H9 (cell line): ENCODE measurements around the gene SRPK3. TPM values are rescaled to one million over a fixed set of nuclear protein-coding genes. Genes with fewer than 3 reads are reported as not detected.
"Not testable (repeated sequence)": the region's sequence is repeated elsewhere in the genome, so short reads cannot be mapped to it uniquely, and the experiment has no call there.

Source experiments
- DNase-seq: peaks from one replicate; pipeline ENCODE4 v3.0.0-alpha.2; 2017
- H2AFZ ChIP-seq: one replicate; pipeline ENCODE4 v1.6.1; 2013; ENCODE audit warnings: mild to moderate bottlenecking, low read length, control low read depth, moderate library complexity
- H2AK5ac ChIP-seq: 2 replicates; pipeline ENCODE4 v1.6.1; 2013; ENCODE audit warnings: low read length, control low read depth, mixed read lengths; ENCODE audit not compliant: insufficient read length
- H2BK120ac ChIP-seq: one replicate; pipeline ENCODE4 v1.6.1; 2013; ENCODE audit warnings: low read depth, mild to moderate bottlenecking, low read length, control low read depth, inconsistent platforms; ENCODE audit not compliant: poor library complexity, severe bottlenecking
- H2BK12ac ChIP-seq: 2 replicates; pipeline ENCODE4 v1.6.1; 2013; ENCODE audit warnings: low read length, control low read depth, mixed read lengths, low read depth; ENCODE audit not compliant: insufficient read length
- H2BK15ac ChIP-seq: 2 replicates; pipeline ENCODE4 v1.6.1; 2013; ENCODE audit warnings: low read depth, low read length, control low read depth
- H2BK20ac ChIP-seq: one replicate; pipeline ENCODE4 v1.6.1; 2013; ENCODE audit warnings: low read depth, mild to moderate bottlenecking, low read length, control low read depth, inconsistent platforms; ENCODE audit not compliant: poor library complexity, severe bottlenecking
- H2BK5ac ChIP-seq: 2 replicates; pipeline ENCODE4 v1.6.1; 2013; ENCODE audit warnings: low read length, control low read depth, mixed read lengths; ENCODE audit not compliant: insufficient read length
- H3K14ac ChIP-seq: 2 replicates; pipeline ENCODE4 v1.6.1; 2013; ENCODE audit warnings: low read length, control low read depth; ENCODE audit not compliant: insufficient read depth
- H3K18ac ChIP-seq: 2 replicates; pipeline ENCODE4 v1.6.1; 2013; ENCODE audit warnings: low read depth, mild to moderate bottlenecking, mixed read lengths, low read length, control low read depth; ENCODE audit not compliant: insufficient read length
- H3K23ac ChIP-seq: 2 replicates; pipeline ENCODE4 v1.6.1; 2013; ENCODE audit warnings: low read length, control low read depth, mixed read lengths, low read depth; ENCODE audit not compliant: insufficient read length
- H3K23me2 ChIP-seq: 2 replicates; pipeline ENCODE4 v1.6.1; 2013; ENCODE audit warnings: low read depth, mild to moderate bottlenecking, mixed read lengths, low read length, control low read depth; ENCODE audit not compliant: insufficient read length, poor library complexity, severe bottlenecking
- H3K27ac ChIP-seq: 2 replicates; pipeline ENCODE4 v1.5.1; 2013; ENCODE audit warnings: low read length, control low read depth, mixed read lengths, low read depth; ENCODE audit not compliant: insufficient read length
- H3K27me3 ChIP-seq: 2 replicates; pipeline ENCODE4 v1.6.1; 2013; ENCODE audit warnings: low read length, control low read depth, inconsistent platforms; ENCODE audit not compliant: insufficient read depth
- H3K4ac ChIP-seq: 2 replicates; pipeline ENCODE4 v1.6.1; 2013; ENCODE audit warnings: low read depth, mild to moderate bottlenecking, control low read depth, inconsistent platforms, low read length, moderate library complexity
- H3K4me1 ChIP-seq: 2 replicates; pipeline ENCODE4 v1.6.1; 2013; ENCODE audit warnings: low read length, control low read depth, inconsistent platforms; ENCODE audit not compliant: insufficient read depth
- H3K4me2 ChIP-seq: 2 replicates; pipeline ENCODE4 v1.6.1; 2013; ENCODE audit warnings: low read length, control low read depth, mixed read lengths; ENCODE audit not compliant: insufficient read length, insufficient read depth
- H3K56ac ChIP-seq: 2 replicates; pipeline ENCODE4 v1.6.1; 2013; ENCODE audit warnings: low read depth, mild to moderate bottlenecking, mixed read lengths, low read length, control low read depth; ENCODE audit not compliant: insufficient read length
- H3K79me1 ChIP-seq: 2 replicates; pipeline ENCODE4 v1.6.1; 2013; ENCODE audit warnings: low read depth, mild to moderate bottlenecking, moderate library complexity, low read length, control low read depth, inconsistent platforms; ENCODE audit not compliant: insufficient read depth, poor library complexity, severe bottlenecking
- H3K79me2 ChIP-seq: 2 replicates; pipeline ENCODE4 v1.6.1; 2013; ENCODE audit warnings: low read length, control low read depth, inconsistent platforms; ENCODE audit not compliant: insufficient read depth
- H3K9ac ChIP-seq: 2 replicates; pipeline ENCODE4 v1.6.1; 2013; ENCODE audit warnings: low read length, control low read depth, mixed read lengths; ENCODE audit not compliant: insufficient read length; ENCODE audit errors: extremely low read depth
- H3K9me3 ChIP-seq: one replicate; pipeline ENCODE4 v1.6.1; 2013; ENCODE audit warnings: low read depth, low read length, inconsistent platforms; ENCODE audit not compliant: control insufficient read depth
- H3T11ph ChIP-seq: one replicate; pipeline ENCODE4 v1.6.1; 2013; ENCODE audit warnings: mild to moderate bottlenecking, low read length, control low read depth, inconsistent platforms
- H4K20me1 ChIP-seq: one replicate; pipeline ENCODE4 v1.6.1; 2013; ENCODE audit not compliant: control insufficient read depth, insufficient read length, insufficient read depth
- H4K5ac ChIP-seq: 2 replicates; pipeline ENCODE4 v1.6.1; 2013; ENCODE audit warnings: low read depth, mild to moderate bottlenecking, mixed read lengths, low read length, control low read depth; ENCODE audit not compliant: insufficient read length
- H4K8ac ChIP-seq: replicated peaks from 2 replicates; pipeline ENCODE4 v1.6.1; 2013; ENCODE audit warnings: low read length, control low read depth, mixed read lengths, low read depth; ENCODE audit not compliant: insufficient read length
- H4K91ac ChIP-seq: 2 replicates; pipeline ENCODE4 v1.6.1; 2013; ENCODE audit warnings: low read depth, mild to moderate bottlenecking, moderate library complexity, mixed read lengths, low read length, control low read depth; ENCODE audit not compliant: insufficient read length
- H3K27ac Mint-ChIP-seq, 3 experiments: 2 replicates in 2 of 3; 3 replicates in 1 of 3; pipeline ENCODE4 v1.8.0; 2020 to 2021; ENCODE audit warnings: mixed read lengths in 3 of 3, mild to moderate bottlenecking in 1 of 3, moderate library complexity in 1 of 3
- H3K27me3 Mint-ChIP-seq: 2 replicates; pipeline ENCODE4 v1.8.0; 2021; ENCODE audit warnings: low read depth, mild to moderate bottlenecking, moderate library complexity, mixed read lengths
- H3K36me3 Mint-ChIP-seq, 3 experiments: 2 replicates in 2 of 3; 3 replicates in 1 of 3; pipeline ENCODE4 v1.8.0; 2020 to 2021; ENCODE audit warnings: low read depth in 3 of 3, mixed read lengths in 3 of 3; ENCODE audit not compliant: insufficient read depth in 1 of 3
- H3K4me1 Mint-ChIP-seq, 2 experiments: 2 replicates each; pipeline ENCODE4 v1.8.0; 2020; ENCODE audit warnings: mixed read lengths in 2 of 2
- H3K4me3 Mint-ChIP-seq, 2 experiments: 2 replicates in 1 of 2; 3 replicates in 1 of 2; pipeline ENCODE4 v1.8.0; 2020 to 2021; ENCODE audit warnings: mild to moderate bottlenecking in 2 of 2, mixed read lengths in 2 of 2, moderate library complexity in 1 of 2
- H3K9me3 Mint-ChIP-seq, 2 experiments: 2 replicates in 1 of 2; 3 replicates in 1 of 2; pipeline ENCODE4 v1.8.0; 2020; ENCODE audit warnings: mild to moderate bottlenecking in 2 of 2, mixed read lengths in 2 of 2, moderate library complexity in 1 of 2
- CTCF ChIP-seq: fragments of 200-600 bp; sonication (generic); conservative IDR thresholded peaks from 3 replicates; pipeline ENCODE4 v1.8.0; 2021; ENCODE audit warnings: antibody characterized with exemption, mild to moderate bottlenecking
- WGBS: extraction: QIAGEN DNeasy Blood & Tissue Kit; methylation state at CpG from one replicate; pipeline ENCODE4 v1.1.7; 2013; ENCODE audit warnings: missing lambda C conversion rate, low lambda C conversion rate, mixed read lengths; ENCODE audit not compliant: insufficient read length; ENCODE audit errors: extremely low coverage; 5-methylcytosine and 5-hydroxymethylcytosine counted together
- total RNA-seq: library from RNA; stranded (reverse); gene quantifications from 2 replicates; pipeline ENCODE4 v1.2.1, GENCODE V29; 2021

Gene SRPK3
- total RNA-seq, 1 experiment from 2014 or later = not detected

GRCh38 chrX:153744210-153745066 is 36.4 kb upstream of the SRPK3 start:
- H2AFZ ChIP-seq = no peak overlapping the region
- no peak overlapping the region for H4K5ac ChIP-seq
- H3K27me3 Mint-ChIP-seq = peaks cover 10% of the 10 kb centered on the region
- peak; percentile 76 for DNase-seq
- H3K27me3 ChIP-seq = no peaks in the 10 kb centered on the region
- H4K91ac ChIP-seq = no peak overlapping the region
- no peak overlapping the region for H2BK15ac ChIP-seq
- peaks cover under 1% of the 10 kb centered on the region for H3K9me3 ChIP-seq
- no peak overlapping the region for H3K4ac ChIP-seq
- H3K23ac ChIP-seq = no peak overlapping the region
- H2BK20ac ChIP-seq = no peak overlapping the region
- H3K18ac ChIP-seq = no peak overlapping the region
- H3K4me3 Mint-ChIP-seq = peak overlapping the region; percentile 59 to 76
- H3K4me1 ChIP-seq = no peaks in the 10 kb centered on the region
- H4K20me1 ChIP-seq = no peaks in the 10 kb centered on the region
- H3K9ac ChIP-seq = no peak overlapping the region
- peak overlapping the region; percentile 73 for H3K4me2 ChIP-seq
- H3K36me3 Mint-ChIP-seq = peaks cover 1 to 8% (median 4%) of the 10 kb centered on the region in 3 experiments; a peak in 4 of 7 replicates
- no peak overlapping the region for H2AK5ac ChIP-seq
- no peak overlapping the region for H2BK5ac ChIP-seq
- H2BK120ac ChIP-seq = no peak overlapping the region
- H3K79me2 ChIP-seq = no peaks in the 10 kb centered on the region
- no peak overlapping the region for H3T11ph ChIP-seq
- no peak overlapping the region for H3K27ac ChIP-seq
- WGBS = no CpG with 5 or more reads among the region's 38 CpGs
- H3K56ac ChIP-seq = no peak overlapping the region
- H3K14ac ChIP-seq = no peak overlapping the region
- no peak overlapping the region for H2BK12ac ChIP-seq
- H4K8ac ChIP-seq = no peak overlapping the region
- no peak overlapping the region for H3K27ac Mint-ChIP-seq
- peaks cover 57 to 78% of the 10 kb centered on the region in 2 experiments for H3K9me3 Mint-ChIP-seq
- no peaks in the 10 kb centered on the region for H3K79me1 ChIP-seq
- peaks cover 7% of the 10 kb centered on the region for H3K23me2 ChIP-seq
- peak; percentile 59 for TF ChIP-seq CTCF
- peaks cover 0 to 4% of the 10 kb centered on the region in 2 experiments; a peak in 2 of 4 replicates for H3K4me1 Mint-ChIP-seq

- H3T11ph ChIP-seq, H3K56ac ChIP-seq, H3K27me3 ChIP-seq, H2BK5ac ChIP-seq, H2BK15ac ChIP-seq, DNase-seq, H3K36me3 Mint-ChIP-seq, H3K27ac ChIP-seq, H3K23ac ChIP-seq, H2AK5ac ChIP-seq, H3K23me2 ChIP-seq, H3K79me2 ChIP-seq, H4K5ac ChIP-seq, H3K4me1 Mint-ChIP-seq, H2AFZ ChIP-seq, H3K9me3 ChIP-seq, H3K79me1 ChIP-seq, H4K91ac ChIP-seq, H2BK120ac ChIP-seq, H3K4ac ChIP-seq, H3K4me2 ChIP-seq, H3K9ac ChIP-seq, H4K8ac ChIP-seq, H4K20me1 ChIP-seq, H3K27ac Mint-ChIP-seq, H2BK20ac ChIP-seq, H3K18ac ChIP-seq, H2BK12ac ChIP-seq, H3K4me1 ChIP-seq, H3K14ac ChIP-seq: not testable (repeated sequence)
- Mint-ChIP-seq H3K9me3 (peaks cover 57 to 78% of the 10 kb centered on the region in 2 experiments), H3K27me3 (peaks cover 12% of the 10 kb centered on the region), H3K4me3 (peak overlapping the region; percentile 53 to 59; a peak in 2 of 5 replicates)
- WGBS = no CpG with 5 or more reads among the region's 12 CpGs
Measured at GRCh38 chrX:153745067-153745433, 35.8 kb upstream of the SRPK3 start.
